Smooth muscle cell (in vitro differentiated cells): ENCODE measurements around the gene FBXL15. TPM values are rescaled to one million over a fixed set of nuclear protein-coding genes. Genes with fewer than 3 reads are reported as not detected.

Experiments used
- DNase-seq: peaks from one replicate; lab custom pipeline; 2025; ENCODE audit not compliant: unreplicated experiment; lab: John Stamatoyannopoulos, UW
- H2AFZ ChIP-seq: fragments of 200-600 bp; sonication (generic); 2 replicates; pipeline ENCODE4 v1.6.0; 2016; ENCODE audit warnings: antibody characterized with exemption, low read depth, mild to moderate bottlenecking
- H3F3A ChIP-seq: fragments of 200-600 bp; sonication (generic); 2 replicates; pipeline ENCODE4 v1.6.0; 2017; ENCODE audit warnings: antibody characterized with exemption, low read depth
- H3K27ac ChIP-seq: fragments of 200-600 bp; sonication (generic); 2 replicates; pipeline ENCODE4 v1.5.1; 2016; ENCODE audit warnings: low read depth, mild to moderate bottlenecking
- H3K27me3 ChIP-seq: fragments of 200-600 bp; sonication (generic); 2 replicates; pipeline ENCODE4 v1.6.1; 2016; ENCODE audit warnings: low read depth, mild to moderate bottlenecking
- H3K36me3 ChIP-seq: fragments of 200-600 bp; sonication (generic); 2 replicates; pipeline ENCODE4 v1.5.1; 2016; ENCODE audit warnings: low read depth
- H3K4me1 ChIP-seq: fragments of 200-600 bp; sonication (generic); 2 replicates; pipeline ENCODE4 v1.5.1; 2016; ENCODE audit warnings: low read depth
- H3K4me2 ChIP-seq: fragments of 200-600 bp; sonication (generic); 2 replicates; pipeline ENCODE4 v1.6.0; 2016; ENCODE audit warnings: mild to moderate bottlenecking
- H3K4me3 ChIP-seq: fragments of 200-600 bp; sonication (generic); 2 replicates; pipeline ENCODE4 v1.5.1; 2016; ENCODE audit warnings: mild to moderate bottlenecking
- H3K79me2 ChIP-seq: fragments of 200-600 bp; sonication (generic); 2 replicates; pipeline ENCODE4 v1.6.0; 2016; ENCODE audit warnings: low read depth, mild to moderate bottlenecking
- H3K9ac ChIP-seq: fragments of 200-600 bp; sonication (generic); 2 replicates; pipeline ENCODE4 v1.6.0; 2016; ENCODE audit warnings: low read depth
- H3K9me3 ChIP-seq: fragments of 200-600 bp; sonication (generic); replicated peaks from 2 replicates; pipeline ENCODE4 v1.5.1; 2016; ENCODE audit warnings: low read depth
- H4K20me1 ChIP-seq: fragments of 200-600 bp; sonication (generic); 2 replicates; pipeline ENCODE4 v1.6.0; 2016; ENCODE audit warnings: low read depth
- WGBS: methylation state at CpG from one replicate; pipeline ENCODE4 v1.1.7; 2016; ENCODE audit warnings: low lambda C conversion rate; 5-methylcytosine and 5-hydroxymethylcytosine counted together
- polyA plus RNA-seq: library from polyadenylated mRNA; unstranded; fragments of >200 nt; fragmentation: Nextera tagmentation; extraction: Ambion mirVana; gene quantifications from 2 replicates; pipeline ENCODE4 v1.2.1, GENCODE V29; 2016
- total RNA-seq: library from RNA; depleted of rRNA; stranded (reverse); fragments of >200 nt; gene quantifications from 2 replicates; pipeline ENCODE4 v1.2.3, GENCODE V29; 2014
- TF ChIP-seq, protein P1 (sequence below): fragments of 200-600 bp; sonication (generic); IDR thresholded peaks from 2 replicates; pipeline ENCODE4 v1.5.1; 2017; ENCODE audit warnings: borderline replicate concordance, mild to moderate bottlenecking, antibody characterized with exemption; ENCODE audit not compliant: insufficient read depth, poor library complexity, severe bottlenecking

FBXL15 gene
- total and polyA plus RNA-seq, 2 experiments from 2014 or later: 8.2 to 29.0 TPM

DNA sequence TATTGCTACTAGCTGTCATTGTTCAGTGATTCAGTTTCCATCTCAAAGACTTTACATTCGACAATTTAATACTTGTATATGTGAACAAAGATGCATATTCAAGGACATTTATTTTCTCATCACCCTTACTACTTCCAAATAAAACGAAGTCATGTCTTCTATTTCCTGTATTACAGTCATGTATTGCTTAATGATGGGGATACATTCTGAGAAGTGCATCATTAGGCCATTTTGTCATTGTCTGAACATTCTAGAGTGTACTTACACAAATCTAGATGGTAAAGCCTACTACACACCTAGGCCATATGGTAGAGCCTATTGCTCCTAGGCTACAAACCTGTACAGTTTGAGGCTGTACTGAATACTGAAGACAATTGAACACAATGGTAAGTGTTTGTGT, 24.2 kb downstream of the FBXL15 start:
- TF ChIP-seq, protein P1, sequence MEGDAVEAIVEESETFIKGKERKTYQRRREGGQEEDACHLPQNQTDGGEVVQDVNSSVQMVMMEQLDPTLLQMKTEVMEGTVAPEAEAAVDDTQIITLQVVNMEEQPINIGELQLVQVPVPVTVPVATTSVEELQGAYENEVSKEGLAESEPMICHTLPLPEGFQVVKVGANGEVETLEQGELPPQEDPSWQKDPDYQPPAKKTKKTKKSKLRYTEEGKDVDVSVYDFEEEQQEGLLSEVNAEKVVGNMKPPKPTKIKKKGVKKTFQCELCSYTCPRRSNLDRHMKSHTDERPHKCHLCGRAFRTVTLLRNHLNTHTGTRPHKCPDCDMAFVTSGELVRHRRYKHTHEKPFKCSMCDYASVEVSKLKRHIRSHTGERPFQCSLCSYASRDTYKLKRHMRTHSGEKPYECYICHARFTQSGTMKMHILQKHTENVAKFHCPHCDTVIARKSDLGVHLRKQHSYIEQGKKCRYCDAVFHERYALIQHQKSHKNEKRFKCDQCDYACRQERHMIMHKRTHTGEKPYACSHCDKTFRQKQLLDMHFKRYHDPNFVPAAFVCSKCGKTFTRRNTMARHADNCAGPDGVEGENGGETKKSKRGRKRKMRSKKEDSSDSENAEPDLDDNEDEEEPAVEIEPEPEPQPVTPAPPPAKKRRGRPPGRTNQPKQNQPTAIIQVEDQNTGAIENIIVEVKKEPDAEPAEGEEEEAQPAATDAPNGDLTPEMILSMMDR: no peak

DNA sequence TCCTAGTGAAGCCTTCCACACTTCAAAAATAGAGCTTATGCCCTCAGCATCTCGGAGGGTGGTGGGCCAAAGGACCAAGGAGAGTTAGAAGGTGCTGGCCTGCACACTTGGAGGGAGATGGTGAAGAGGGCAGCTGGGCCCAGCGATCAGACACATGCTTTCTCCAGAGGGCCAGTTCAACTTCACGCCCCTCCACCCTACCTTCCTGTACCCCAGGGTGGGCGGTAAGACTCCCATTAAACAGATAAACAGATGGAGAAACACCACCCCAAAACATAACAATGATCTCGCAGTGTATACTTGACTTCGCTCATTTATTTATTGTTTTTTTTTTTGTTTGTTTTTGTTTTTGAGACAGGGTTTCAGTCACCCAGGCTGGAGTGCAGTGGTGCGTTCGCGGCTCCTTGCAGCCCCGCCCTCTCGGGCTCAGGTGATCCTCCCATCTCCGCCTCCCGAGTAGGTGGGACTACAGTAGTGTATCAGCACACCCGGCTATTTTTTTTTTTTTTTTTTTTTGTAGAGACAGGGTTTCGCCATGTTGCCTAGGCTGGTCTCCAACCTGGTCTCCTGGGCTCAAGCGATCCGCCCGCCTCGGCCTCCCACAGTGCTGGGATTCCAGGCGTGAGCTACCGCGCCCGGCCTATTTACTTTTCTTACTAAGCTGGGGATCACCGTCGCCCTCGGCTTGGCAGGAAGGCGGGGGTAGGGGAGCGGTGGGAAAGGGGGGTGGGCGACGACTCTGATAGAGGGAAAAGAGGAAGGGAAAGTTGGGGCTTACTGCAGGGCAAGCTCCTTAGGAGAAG, 28.9 kb downstream of the FBXL15 start:
- Histone ChIP-seq H3K4me3 (peak overlapping the region; percentile 76), H3K79me2 (no peaks in the 10 kb centered on the region), H3K9ac (peak overlapping the region; percentile 18), H3K27me3 (no peaks in the 10 kb centered on the region), H3K4me2 (peak overlapping the region; percentile 98), H3F3A (peaks cover 11% of the 10 kb centered on the region), H3K27ac (no peak overlapping the region), H4K20me1 (peaks cover 6% of the 10 kb centered on the region), H3K36me3 (no peaks in the 10 kb centered on the region), H3K4me1 (peaks cover 13% of the 10 kb centered on the region), H2AFZ (peak overlapping the region; percentile 39), H3K9me3 (no peaks in the 10 kb centered on the region)
- WGBS: 14% methylated on average over 24 of the region's 30 CpGs
- TF ChIP-seq, protein P1: no peak
- no peak for DNase-seq

More for the DNA sequence above, 24.2 kb downstream of the FBXL15 start:
- Histone ChIP-seq H3K27ac (no peak overlapping the region), H3K9ac (no peak overlapping the region), H3K27me3 (no peaks in the 10 kb centered on the region), H3K79me2 (no peaks in the 10 kb centered on the region), H2AFZ (no peak overlapping the region), H3F3A (no peaks in the 10 kb centered on the region), H3K4me1 (no peaks in the 10 kb centered on the region), H3K9me3 (no peaks in the 10 kb centered on the region), H3K36me3 (no peaks in the 10 kb centered on the region), H4K20me1 (no peaks in the 10 kb centered on the region), H3K4me2 (no peak overlapping the region), H3K4me3 (no peak overlapping the region)
- DNase-seq: no peak
- 88% methylated on average over 2 of the region's 2 CpGs for WGBS

DNA sequence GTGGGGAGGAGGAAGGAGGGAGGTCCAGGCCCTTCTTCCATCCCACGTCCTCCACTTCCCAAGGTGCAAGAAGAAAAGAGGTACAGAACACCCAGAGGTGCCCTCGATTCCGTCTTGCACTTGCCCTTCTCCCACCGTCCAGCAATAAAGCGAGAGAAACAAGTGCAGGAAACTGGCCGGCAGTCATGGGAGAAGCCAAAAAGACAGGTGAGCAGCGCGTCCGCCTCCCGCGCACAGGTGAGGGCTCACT, 29.4 kb downstream of the FBXL15 start:
- H3K27ac ChIP-seq: no peak overlapping the region
- TF ChIP-seq, protein P1: no peak

More for the DNA sequence above, 29.4 kb downstream of the FBXL15 start:
- no peak for DNase-seq
- 0% methylated on average over 9 of the region's 11 CpGs for WGBS
- H3K4me3 ChIP-seq: peak overlapping the region; percentile 76
- H4K20me1 ChIP-seq: peaks cover 6% of the 10 kb centered on the region
- peak overlapping the region; percentile 98 for H3K4me2 ChIP-seq
- no peaks in the 10 kb centered on the region for H3K79me2 ChIP-seq
- peak overlapping the region; percentile 18 for H3K9ac ChIP-seq
- H3K4me1 ChIP-seq: peaks cover 18% of the 10 kb centered on the region
- peak overlapping the region; percentile 39 for H2AFZ ChIP-seq
- H3F3A ChIP-seq: peaks cover 11% of the 10 kb centered on the region
- no peaks in the 10 kb centered on the region for H3K27me3 ChIP-seq
- H3K36me3 ChIP-seq: no peaks in the 10 kb centered on the region
- no peaks in the 10 kb centered on the region for H3K9me3 ChIP-seq
